ENCODE data around the gene CRHBP. TPM values are rescaled to one million over a fixed set of nuclear protein-coding genes. Genes with fewer than 3 reads are reported as not detected.
A peak's percentile ranks its signal among the peaks of the same experiment; 100 is the strongest.
"Not testable (repeated sequence)": the region's sequence is repeated elsewhere in the genome, so short reads cannot be mapped to it uniquely, and the experiment has no call there.

The CRHBP gene
- polyA plus RNA-seq, 3 donors, result 2.2 TPM; not detected in 2

GRCh38 chr5:76914671-76915070 lies 38.2 kb upstream of the CRHBP start:
- H3K4me3 Mint-ChIP-seq; H2AFZ ChIP-seq (ENCODE audit: insufficient read depth, low read depth, low read length, poor library complexity, severe bottlenecking); H3K27me3 Mint-ChIP-seq (ENCODE audit: low read depth in 3 of 3); H3K79me2 ChIP-seq (ENCODE audit: insufficient read depth, low read length); H3K4me1 ChIP-seq (ENCODE audit: control insufficient read depth in 1 of 2, insufficient read depth in 2 of 2, low read length in 2 of 2); H3K4me1 Mint-ChIP-seq; H4K20me1 ChIP-seq (ENCODE audit: insufficient read depth, low read length); H3K9ac ChIP-seq (ENCODE audit: insufficient read depth, low read length, poor library complexity, severe bottlenecking); H3K4me2 ChIP-seq (replicated peaks; ENCODE audit: extremely low read depth, low read length, poor library complexity, severe bottlenecking); H3K4me3 ChIP-seq (replicated peaks in 1 of 3; ENCODE audit: low read depth in 2 of 3, low read length in 3 of 3); intact Hi-C loops (cut with micrococcal nuclease); H3K27ac ChIP-seq (ENCODE audit: low read depth in 1 of 2, low read length in 2 of 2); DNase-seq; H3K27me3 ChIP-seq (ENCODE audit: control insufficient read depth in 2 of 2, insufficient read depth in 2 of 2, low read length in 2 of 2): not testable (repeated sequence)
- H3K27ac Mint-ChIP-seq, result peak overlapping the region in 1 of 7 donors; percentile 16
- H3K36me3 ChIP-seq (replicated peaks in 1 of 2; ENCODE audit: control insufficient read depth in 1 of 2, insufficient read depth in 2 of 2, low read length in 2 of 2), result peaks cover 12 to 21% of the 10 kb centered on the region in 2 donors
- 51% methylated on average over 14 of the region's 14 CpGs for WGBS (ENCODE audit: insufficient coverage)
- peaks cover 35 to 38% of the 10 kb centered on the region in 2 donors for H3K36me3 Mint-ChIP-seq
- H3K9me3 Mint-ChIP-seq, result peaks cover 11 to 23% (median 19%) of the 10 kb centered on the region in 7 donors
- peaks cover 11 to 18% of the 10 kb centered on the region in 2 donors for H3K9me3 ChIP-seq (replicated peaks in 1 of 2; ENCODE audit: control insufficient read depth in 1 of 2, insufficient read depth in 1 of 2, low read length in 2 of 2)

- H3K4me3 Mint-ChIP-seq, result no peak overlapping the region
- no peaks in the 10 kb centered on the region for H3K79me2 ChIP-seq (ENCODE audit: insufficient read depth, low read length)
- peaks cover 10 to 17% of the 10 kb centered on the region in 2 donors for H3K9me3 ChIP-seq (replicated peaks in 1 of 2; ENCODE audit: control insufficient read depth in 1 of 2, insufficient read depth in 1 of 2, low read length in 2 of 2)
- H3K4me1 Mint-ChIP-seq, result no peaks in the 10 kb centered on the region
- H3K4me1 ChIP-seq (ENCODE audit: control insufficient read depth in 1 of 2, insufficient read depth in 2 of 2, low read length in 2 of 2), result no peaks in the 10 kb centered on the region
- TF ChIP-seq, protein P1, sequence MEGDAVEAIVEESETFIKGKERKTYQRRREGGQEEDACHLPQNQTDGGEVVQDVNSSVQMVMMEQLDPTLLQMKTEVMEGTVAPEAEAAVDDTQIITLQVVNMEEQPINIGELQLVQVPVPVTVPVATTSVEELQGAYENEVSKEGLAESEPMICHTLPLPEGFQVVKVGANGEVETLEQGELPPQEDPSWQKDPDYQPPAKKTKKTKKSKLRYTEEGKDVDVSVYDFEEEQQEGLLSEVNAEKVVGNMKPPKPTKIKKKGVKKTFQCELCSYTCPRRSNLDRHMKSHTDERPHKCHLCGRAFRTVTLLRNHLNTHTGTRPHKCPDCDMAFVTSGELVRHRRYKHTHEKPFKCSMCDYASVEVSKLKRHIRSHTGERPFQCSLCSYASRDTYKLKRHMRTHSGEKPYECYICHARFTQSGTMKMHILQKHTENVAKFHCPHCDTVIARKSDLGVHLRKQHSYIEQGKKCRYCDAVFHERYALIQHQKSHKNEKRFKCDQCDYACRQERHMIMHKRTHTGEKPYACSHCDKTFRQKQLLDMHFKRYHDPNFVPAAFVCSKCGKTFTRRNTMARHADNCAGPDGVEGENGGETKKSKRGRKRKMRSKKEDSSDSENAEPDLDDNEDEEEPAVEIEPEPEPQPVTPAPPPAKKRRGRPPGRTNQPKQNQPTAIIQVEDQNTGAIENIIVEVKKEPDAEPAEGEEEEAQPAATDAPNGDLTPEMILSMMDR (IDR thresholded peaks at IDR 0.05), result no peak
- H3K36me3 Mint-ChIP-seq, result peaks cover 13 to 31% of the 10 kb centered on the region in 2 donors
- no peak overlapping the region for H3K4me3 ChIP-seq (replicated peaks in 1 of 3; ENCODE audit: low read depth in 2 of 3, low read length in 3 of 3)
- intact Hi-C loops (cut with micrococcal nuclease), result no loop called here
- H3K27ac Mint-ChIP-seq, result no peak overlapping the region
- H3K27ac ChIP-seq (ENCODE audit: low read depth in 1 of 2, low read length in 2 of 2), result no peak overlapping the region
- no peak overlapping the region for H2AFZ ChIP-seq (ENCODE audit: insufficient read depth, low read depth, low read length, poor library complexity, severe bottlenecking)
- WGBS (ENCODE audit: insufficient coverage), result no CpG with 5 or more reads among the region's 3 CpGs
- no peaks in the 10 kb centered on the region for H4K20me1 ChIP-seq (ENCODE audit: insufficient read depth, low read length)
- DNase-seq, result no peak
- H3K9me3 Mint-ChIP-seq, result peaks cover 10 to 19% (median 17%) of the 10 kb centered on the region in 7 donors
- no peak overlapping the region for H3K4me2 ChIP-seq (replicated peaks; ENCODE audit: extremely low read depth, low read length, poor library complexity, severe bottlenecking)
- peaks cover 0 to 2% (median 0%) of the 10 kb centered on the region in 3 donors for H3K27me3 Mint-ChIP-seq (ENCODE audit: low read depth in 3 of 3)
- H3K36me3 ChIP-seq (replicated peaks in 1 of 2; ENCODE audit: control insufficient read depth in 1 of 2, insufficient read depth in 2 of 2, low read length in 2 of 2), result peaks cover 11 to 15% of the 10 kb centered on the region in 2 donors
- no peaks in the 10 kb centered on the region for H3K27me3 ChIP-seq (ENCODE audit: control insufficient read depth in 2 of 2, insufficient read depth in 2 of 2, low read length in 2 of 2)
- no peak overlapping the region for H3K9ac ChIP-seq (ENCODE audit: insufficient read depth, low read length, poor library complexity, severe bottlenecking)
These were observed 34.3 kb upstream of the CRHBP start for GRCh38 chr5:76918539-76918938.
